AG09309 (cell line): ENCODE data around the gene GRIN3B.
A peak's percentile ranks its signal among the peaks of the same experiment; 100 is the strongest.

Source experiments
- DNase-seq: peaks from one replicate; pipeline ENCODE4 v3.0.0-alpha.2; 2010; ENCODE audit warnings: low read depth
- H3K4me3 ChIP-seq: 2 replicates; pipeline ENCODE4 v1.5.1; 2011; ENCODE audit warnings: mild to moderate bottlenecking, low read depth, low read length, moderate library complexity; ENCODE audit not compliant: control insufficient read depth
- CTCF ChIP-seq: IDR thresholded peaks from 2 replicates; pipeline ENCODE4 v1.5.1; 2011; ENCODE audit warnings: mild to moderate bottlenecking, low read depth, low read length, inconsistent platforms; ENCODE audit not compliant: insufficient read depth, control insufficient read depth; ENCODE audit errors: missing control alignments

GRIN3B gene

GRCh38 chr19:970695-971094 lies 29.5 kb upstream of the GRIN3B start:
- H3K4me3 ChIP-seq, result no peak overlapping the region
- no peak for DNase-seq
- peak; percentile 58 for TF ChIP-seq CTCF

GRCh38 chr19:971795-972194 lies 28.4 kb upstream of the GRIN3B start:
- H3K4me3 ChIP-seq, result no peak overlapping the region
- TF ChIP-seq CTCF, result no peak
- no peak for DNase-seq

DNA sequence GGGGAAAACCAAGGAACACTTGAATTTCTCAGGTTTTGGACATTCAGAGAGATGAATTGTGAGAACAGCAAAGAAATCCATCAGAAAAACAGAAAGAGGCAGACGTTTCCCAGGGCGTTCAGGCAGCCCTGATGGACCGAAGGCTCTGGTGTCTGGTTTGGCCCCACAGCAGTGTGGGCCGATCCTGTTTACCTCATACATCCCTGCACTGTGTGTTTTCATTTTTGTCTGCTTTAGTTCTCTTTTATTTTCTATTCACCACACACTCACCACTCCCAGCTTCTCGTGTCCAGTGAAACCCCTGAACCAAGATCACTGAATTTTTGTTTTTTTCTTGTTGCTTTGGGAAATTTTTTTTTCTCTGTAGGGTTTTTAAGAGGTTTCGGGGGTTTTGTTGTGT lies 27.9 kb upstream of the GRIN3B start:
- no peak for DNase-seq
- no peak overlapping the region for H3K4me3 ChIP-seq
- TF ChIP-seq CTCF, result no peak

- no peak for TF ChIP-seq CTCF
- no peak overlapping the region for H3K4me3 ChIP-seq
- no peak for DNase-seq
These were observed 26.3 kb upstream of the GRIN3B start for GRCh38 chr19:973726-974563.

- TF ChIP-seq CTCF, result no peak
- DNase-seq, result no peak
- H3K4me3 ChIP-seq, result no peak overlapping the region
These were observed 25.5 kb upstream of the GRIN3B start for GRCh38 chr19:974564-975257.

DNA sequence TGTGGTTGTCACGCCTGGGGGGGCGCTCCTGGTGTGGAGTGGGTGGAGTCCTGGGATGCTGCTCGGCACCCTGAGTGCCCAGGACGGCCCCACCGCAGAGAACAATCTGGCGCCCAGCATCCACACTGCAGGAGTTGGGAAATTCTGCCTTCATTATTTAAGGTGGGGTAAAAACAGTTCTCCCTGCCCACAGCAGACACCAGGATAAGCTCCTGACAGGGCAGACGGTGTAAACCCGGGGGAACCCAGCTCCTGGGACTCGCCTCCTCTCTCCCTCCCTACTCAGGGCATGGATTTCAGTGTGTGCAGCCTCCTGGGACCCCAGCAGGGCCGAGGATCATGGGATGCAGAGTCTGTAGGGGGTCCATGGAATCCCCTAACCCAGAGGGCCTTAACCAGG lies 23.7 kb upstream of the GRIN3B start:
- no peak overlapping the region for H3K4me3 ChIP-seq
- no peak for TF ChIP-seq CTCF
- DNase-seq, result no peak
